ENCODE data around the gene NAV2.

NAV2 gene

GRCh38 chr11:19967787-19968186, 255.2 kb downstream of the NAV2 start:
- TF ChIP-seq, protein P1, sequence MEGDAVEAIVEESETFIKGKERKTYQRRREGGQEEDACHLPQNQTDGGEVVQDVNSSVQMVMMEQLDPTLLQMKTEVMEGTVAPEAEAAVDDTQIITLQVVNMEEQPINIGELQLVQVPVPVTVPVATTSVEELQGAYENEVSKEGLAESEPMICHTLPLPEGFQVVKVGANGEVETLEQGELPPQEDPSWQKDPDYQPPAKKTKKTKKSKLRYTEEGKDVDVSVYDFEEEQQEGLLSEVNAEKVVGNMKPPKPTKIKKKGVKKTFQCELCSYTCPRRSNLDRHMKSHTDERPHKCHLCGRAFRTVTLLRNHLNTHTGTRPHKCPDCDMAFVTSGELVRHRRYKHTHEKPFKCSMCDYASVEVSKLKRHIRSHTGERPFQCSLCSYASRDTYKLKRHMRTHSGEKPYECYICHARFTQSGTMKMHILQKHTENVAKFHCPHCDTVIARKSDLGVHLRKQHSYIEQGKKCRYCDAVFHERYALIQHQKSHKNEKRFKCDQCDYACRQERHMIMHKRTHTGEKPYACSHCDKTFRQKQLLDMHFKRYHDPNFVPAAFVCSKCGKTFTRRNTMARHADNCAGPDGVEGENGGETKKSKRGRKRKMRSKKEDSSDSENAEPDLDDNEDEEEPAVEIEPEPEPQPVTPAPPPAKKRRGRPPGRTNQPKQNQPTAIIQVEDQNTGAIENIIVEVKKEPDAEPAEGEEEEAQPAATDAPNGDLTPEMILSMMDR (IDR thresholded peaks at IDR 0.05; ENCODE audit: insufficient read depth, low read depth, low read length, missing control alignments): no peak
- H3K4me3 ChIP-seq (ENCODE audit: low read length): no peak overlapping the region
- DNase-seq (ENCODE audit: low read depth): no peak

DNA sequence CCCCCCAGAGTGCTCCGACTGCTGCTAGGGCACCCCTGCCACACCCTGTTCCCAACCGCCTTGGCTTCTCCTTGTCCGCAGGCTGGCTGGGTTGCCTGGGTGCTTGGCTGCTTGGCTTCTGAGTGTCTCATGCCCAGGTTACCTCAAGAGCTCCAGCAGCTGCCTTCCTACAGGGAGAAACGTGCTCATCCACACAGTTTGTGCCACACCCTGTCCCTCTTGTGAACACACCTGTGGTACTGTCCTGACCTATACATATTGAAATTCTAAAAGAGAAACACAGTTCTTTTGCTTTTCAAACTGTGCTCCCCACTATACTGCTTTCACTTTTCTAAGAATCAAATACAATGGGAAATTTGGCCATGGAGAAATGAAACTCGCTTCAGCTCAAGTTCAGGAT, 256.2 kb downstream of the NAV2 start:
- no peak for DNase-seq (ENCODE audit: low read depth)
- no peak overlapping the region for H3K4me3 ChIP-seq (ENCODE audit: low read length)
- TF ChIP-seq, protein P1 (IDR thresholded peaks at IDR 0.05; ENCODE audit: insufficient read depth, low read depth, low read length, missing control alignments): no peak

GRCh38 chr11:19970944-19971343, 258.3 kb downstream of the NAV2 start:
- H3K4me3 ChIP-seq (ENCODE audit: low read length): no peak overlapping the region
- no peak for DNase-seq (ENCODE audit: low read depth)
- TF ChIP-seq, protein P1 (IDR thresholded peaks at IDR 0.05; ENCODE audit: insufficient read depth, low read depth, low read length, missing control alignments): no peak

DNA sequence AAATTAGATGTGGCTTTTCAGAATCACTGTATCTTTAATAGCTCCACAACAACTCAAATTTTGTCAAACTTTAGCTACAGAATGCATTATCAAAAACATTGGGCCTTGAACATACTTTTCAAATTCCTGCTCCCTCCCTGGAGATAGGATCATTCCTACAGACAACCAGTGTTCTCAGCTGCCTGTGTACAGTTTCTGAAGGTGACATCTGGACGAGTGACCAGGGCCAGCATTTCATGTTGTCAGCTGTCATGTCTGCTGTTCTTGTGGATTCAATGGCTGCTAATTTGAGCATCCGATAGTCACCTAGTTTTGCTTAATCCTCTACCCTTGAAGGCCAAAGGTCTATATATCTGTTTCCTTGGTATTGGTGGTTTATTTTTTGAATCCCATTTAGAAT, 259.5 kb downstream of the NAV2 start:
- H3K4me3 ChIP-seq (ENCODE audit: low read length): no peak overlapping the region
- TF ChIP-seq, protein P1 (IDR thresholded peaks at IDR 0.05; ENCODE audit: insufficient read depth, low read depth, low read length, missing control alignments): no peak
- DNase-seq (ENCODE audit: low read depth): no peak

DNA sequence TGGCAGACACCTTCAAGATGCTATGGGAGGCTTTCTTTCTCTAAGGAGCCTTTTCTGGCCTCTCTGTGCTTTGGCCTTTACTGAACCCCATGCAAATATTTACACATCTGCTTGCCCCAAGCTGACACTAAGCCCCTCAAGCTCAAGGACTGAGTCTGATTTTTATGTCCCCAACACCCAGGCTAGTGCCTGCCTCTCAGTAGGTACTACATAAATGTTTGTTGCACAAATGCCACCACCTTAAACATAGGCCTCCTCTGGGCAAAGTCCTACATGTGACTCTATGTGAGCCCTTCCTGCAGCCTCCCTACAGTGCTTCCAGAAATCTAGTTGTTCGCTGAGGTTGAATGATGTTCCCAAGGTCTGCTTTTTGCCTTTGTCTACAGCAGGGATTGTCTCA, 260.0 kb downstream of the NAV2 start:
- TF ChIP-seq, protein P1 (IDR thresholded peaks at IDR 0.05; ENCODE audit: insufficient read depth, low read depth, low read length, missing control alignments): no peak
- no peak overlapping the region for H3K4me3 ChIP-seq (ENCODE audit: low read length)
- DNase-seq (ENCODE audit: low read depth): no peak

GRCh38 chr11:19973136-19973635, 260.5 kb downstream of the NAV2 start:
- H3K4me3 ChIP-seq (ENCODE audit: low read length): no peak overlapping the region
- DNase-seq (ENCODE audit: low read depth): no peak
- TF ChIP-seq, protein P1 (IDR thresholded peaks at IDR 0.05; ENCODE audit: insufficient read depth, low read depth, low read length, missing control alignments): no peak

GRCh38 chr11:19974886-19975285, 262.2 kb downstream of the NAV2 start:
- DNase-seq (ENCODE audit: low read depth): no peak
- TF ChIP-seq, protein P1 (IDR thresholded peaks at IDR 0.05; ENCODE audit: insufficient read depth, low read depth, low read length, missing control alignments): no peak
- no peak overlapping the region for H3K4me3 ChIP-seq (ENCODE audit: low read length)
